PC-3 (cell line): ENCODE measurements around the gene NRDC.

Source experiments
- CTCF ChIP-seq: fragments of 300-600 bp; sonication (generic); conservative IDR thresholded peaks from 2 replicates; pipeline ENCODE4 v1.5.1; 2017; ENCODE audit warnings: antibody characterized with exemption, low read depth, mild to moderate bottlenecking, low read length
- EZH2 ChIP-seq: fragments of 300-600 bp; sonication (generic); IDR thresholded peaks from one replicate; pipeline ENCODE4 v1.6.1; 2017; ENCODE audit warnings: antibody characterized with exemption, mild to moderate bottlenecking, low read length; ENCODE audit not compliant: unreplicated experiment
- EZH2phosphoT487 ChIP-seq: fragments of 300-600 bp; sonication (generic); IDR thresholded peaks from 2 replicates; pipeline ENCODE4 v1.6.1; 2018; ENCODE audit warnings: mild to moderate bottlenecking, antibody characterized with exemption, low read length, borderline replicate concordance

GRCh38 chr1:51788938-51789337 lies 89.6 kb downstream of the NRDC start:
- TF ChIP-seq CTCF (no peak), EZH2 (no peak), EZH2phosphoT487 (no peak)
